Thyroid gland (tissue), 4 donors: ENCODE data around the gene GPR55. TPM values are rescaled to one million over a fixed set of nuclear protein-coding genes. Genes with fewer than 3 reads are reported as not detected.

Experiments
- DNase-seq, 2 donors: peaks; one replicate each; pipeline ENCODE4 v3.0.0-alpha.2; 2019
- H3K27ac ChIP-seq, 3 donors: fragments of 200-600 bp; sonication (generic); 1 replicate in 2 of 3; 2 replicates in 1 of 3; pipeline ENCODE4 v1.5.1; 2016 to 2019; ENCODE audit warnings: mild to moderate bottlenecking in 1 of 3, moderate library complexity in 1 of 3
- H3K27me3 ChIP-seq: fragments of 200-600 bp; sonication (generic); one replicate; pipeline ENCODE4 v1.5.1; 2019
- H3K36me3 ChIP-seq, 2 donors: fragments of 200-600 bp; sonication (generic); one replicate each; pipeline ENCODE4 v1.5.1; 2016 to 2019
- H3K4me1 ChIP-seq, 2 donors: fragments of 200-600 bp; sonication (generic); one replicate each; pipeline ENCODE4 v1.5.1; 2017 to 2019
- H3K4me3 ChIP-seq, 3 donors: fragments of 200-600 bp; sonication (generic); replicated peaks in 1 of 3; 1 replicate in 2 of 3; 2 replicates in 1 of 3; pipeline ENCODE4 v1.5.1; 2016; ENCODE audit warnings: mild to moderate bottlenecking in 1 of 3
- H3K9me3 ChIP-seq: fragments of 200-600 bp; sonication (generic); one replicate; pipeline ENCODE4 v1.5.1; 2017
- CTCF ChIP-seq, 6 experiments: fragments of 200-600 bp in 3 of 6; fragments of 450-650 bp in 3 of 6; sonication (generic) in 3 of 6; IDR thresholded peaks; one replicate each; pipeline ENCODE4 v1.5.1; 2016 to 2019; ENCODE audit warnings: antibody characterized with exemption in 6 of 6, mild to moderate bottlenecking in 2 of 6, inconsistent platforms in 1 of 6, moderate library complexity in 1 of 6
- POLR2A ChIP-seq, 2 donors: fragments of 450-650 bp; IDR thresholded peaks; one replicate each; pipeline ENCODE4 v1.6.1; 2017; ENCODE audit warnings: antibody characterized with exemption in 2 of 2, mild to moderate bottlenecking in 2 of 2, moderate library complexity in 1 of 2
- WGBS, 2 donors: methylation state at CpG; one replicate each; pipeline ENCODE4 v1.1.5; 2017; 5-methylcytosine and 5-hydroxymethylcytosine counted together
- intact Hi-C: fragments of 100-400 bp; cut with DNase I; formaldehyde crosslinking; loops from one replicate; pipeline ENCODE4 v1.15.1; 2023
- total RNA-seq, 4 donors: library from RNA; depleted of rRNA; stranded (reverse); fragments of >200 nt; gene quantifications; one replicate each; pipeline ENCODE4 v1.2.3, GENCODE V29; 2016

The GPR55 gene
- total RNA-seq, 4 donors from 2014 or later: 0.11 TPM; not detected in 3

DNA sequence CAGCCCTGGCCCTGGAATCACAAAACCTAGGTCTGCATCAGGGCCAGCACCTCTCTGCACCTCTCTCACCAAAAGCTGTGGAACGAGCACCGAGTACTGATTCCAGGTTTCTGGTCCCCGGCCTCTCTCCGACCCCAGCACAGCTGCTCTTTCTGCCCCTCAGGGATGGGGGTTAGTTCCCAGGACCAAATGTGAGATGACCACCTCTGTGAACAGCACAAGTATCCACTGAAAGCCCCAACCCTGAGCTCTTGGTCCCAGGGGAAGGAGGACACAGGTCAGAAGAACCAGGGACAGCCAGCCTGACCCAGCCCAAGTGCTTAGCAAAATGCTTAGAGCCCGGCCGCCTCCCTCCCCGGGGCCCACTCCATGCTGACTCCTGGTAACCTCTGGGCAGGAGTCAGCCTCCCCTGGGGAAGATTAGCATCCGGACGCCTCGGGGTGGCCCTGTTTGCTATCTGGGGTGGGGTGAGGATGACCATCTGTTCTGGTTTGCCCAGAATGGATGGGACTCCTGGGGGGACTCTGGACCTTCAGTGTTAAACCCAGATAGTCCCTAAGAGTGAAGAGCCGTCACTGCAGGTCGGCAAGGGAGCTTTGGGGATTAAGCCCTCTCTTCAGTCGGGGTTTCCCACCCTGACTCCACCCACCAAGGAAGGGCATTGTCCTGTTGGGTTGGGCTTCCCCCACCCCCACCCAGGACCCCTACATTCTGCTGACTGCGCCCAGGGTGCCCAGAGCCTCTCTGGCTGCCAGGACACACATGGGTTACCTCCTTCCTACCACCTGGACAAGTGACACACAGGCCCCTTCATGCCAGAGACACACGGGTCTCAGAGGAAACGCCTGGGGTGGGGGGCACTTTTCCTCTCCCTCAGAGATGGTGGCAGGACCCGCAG is 9.4 kb upstream of the GPR55 start:
- no peak overlapping the region for H3K4me3 ChIP-seq
- WGBS, 2 donors: 83 to 87% methylated on average over 9 to 10 of the region's 17 CpGs
- DNase-seq: no peak
- H3K27me3 ChIP-seq: no peaks in the 10 kb centered on the region
- no peaks in the 10 kb centered on the region for H3K36me3 ChIP-seq
- no peaks in the 10 kb centered on the region for H3K4me1 ChIP-seq
- TF ChIP-seq POLR2A (IDR thresholded peaks at IDR 0.05) (no peak), CTCF (IDR thresholded peaks at IDR 0.05) (no peak)
- H3K27ac ChIP-seq: no peak overlapping the region
- intact Hi-C loops: no loop called here
- H3K9me3 ChIP-seq: no peaks in the 10 kb centered on the region

DNA sequence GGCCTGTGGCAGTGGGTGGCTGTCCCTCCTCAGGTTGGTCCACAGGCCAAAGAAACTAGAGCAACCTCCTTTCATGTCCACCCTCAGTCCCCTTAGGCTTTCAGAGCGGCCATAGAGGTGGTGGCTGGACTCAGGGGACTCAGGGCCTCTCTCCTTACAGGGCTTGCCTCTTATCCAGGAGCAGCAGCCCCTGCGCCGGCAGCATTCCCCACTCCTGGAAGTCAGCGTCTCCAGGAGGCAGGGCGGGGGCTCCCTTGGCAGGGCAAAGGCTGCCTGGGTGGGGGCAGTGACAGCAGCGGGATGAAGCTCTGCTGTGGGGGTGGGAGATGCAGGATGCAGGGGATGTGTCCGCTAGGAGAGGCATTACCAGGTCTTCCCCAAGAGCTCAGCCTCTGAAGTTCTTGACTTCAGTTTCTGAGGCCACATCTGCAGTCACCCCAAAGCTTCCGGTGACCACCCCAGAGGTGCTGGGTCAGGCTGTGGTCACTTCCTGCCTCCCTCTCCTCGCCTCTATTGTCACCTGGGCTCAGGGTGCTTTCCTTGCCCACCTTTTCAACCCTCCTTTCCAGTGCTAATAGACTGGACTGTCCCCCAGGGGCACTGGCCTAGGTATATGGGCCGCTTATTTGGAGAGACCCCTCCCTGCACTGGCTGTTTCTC is 8.6 kb upstream of the GPR55 start:
- H3K36me3 ChIP-seq: no peaks in the 10 kb centered on the region
- no peak overlapping the region for H3K4me3 ChIP-seq
- WGBS, 2 donors: 82 to 86% methylated on average over 5 to 9 of the region's 10 CpGs
- H3K4me1 ChIP-seq: no peaks in the 10 kb centered on the region
- intact Hi-C loops: no loop called here
- H3K27me3 ChIP-seq: no peaks in the 10 kb centered on the region
- DNase-seq: no peak
- no peak overlapping the region for H3K27ac ChIP-seq
- TF ChIP-seq CTCF (IDR thresholded peaks at IDR 0.05) (no peak), POLR2A (IDR thresholded peaks at IDR 0.05) (no peak)
- no peaks in the 10 kb centered on the region for H3K9me3 ChIP-seq

- Histone ChIP-seq H3K27ac (no peak overlapping the region), H3K4me1 (no peaks in the 10 kb centered on the region), H3K4me3 (no peak overlapping the region), H3K27me3 (no peaks in the 10 kb centered on the region), H3K36me3 (no peaks in the 10 kb centered on the region), H3K9me3 (no peaks in the 10 kb centered on the region)
- TF ChIP-seq CTCF (IDR thresholded peaks at IDR 0.05) (no peak), POLR2A (IDR thresholded peaks at IDR 0.05) (no peak)
- intact Hi-C loops: no loop called here
- 63 to 70% methylated on average over 22 of the region's 22 CpGs for WGBS, 2 donors
- DNase-seq: no peak
Observed at GRCh38 chr2:230932556-230933511, 7.8 kb upstream of the GPR55 start.

GRCh38 chr2:230931556-230932231 is 6.7 kb upstream of the GPR55 start:
- Histone ChIP-seq H3K4me3 (no peak overlapping the region), H3K9me3 (no peaks in the 10 kb centered on the region), H3K4me1 (no peaks in the 10 kb centered on the region), H3K27ac (no peak overlapping the region), H3K36me3 (no peaks in the 10 kb centered on the region), H3K27me3 (no peaks in the 10 kb centered on the region)
- WGBS, 2 donors: 78 to 82% methylated on average over 22 of the region's 22 CpGs
- intact Hi-C loops: no loop called here
- DNase-seq: peak; percentile 25 to 47
- TF ChIP-seq POLR2A (IDR thresholded peaks at IDR 0.05): no peak
- no peak for TF ChIP-seq CTCF (IDR thresholded peaks at IDR 0.05)
